ENCODE measurements around the gene THRA.

- no peak for TF ChIP-seq CTCF (IDR thresholded peaks at IDR 0.05; ENCODE audit: extremely low read depth in 1 of 2, insufficient read depth in 1 of 2, low read depth in 1 of 2, low read length in 2 of 2)
- no peak for TF ChIP-seq MAX (IDR thresholded peaks at IDR 0.05; ENCODE audit: insufficient read depth, insufficient read length)
- no peak for TF ChIP-seq EZH2 (IDR thresholded peaks at IDR 0.05; ENCODE audit: borderline replicate concordance, low read depth, low read length, severe bottlenecking)
- peak; percentile 42 for TF ChIP-seq POLR2A (IDR thresholded peaks at IDR 0.05; ENCODE audit: low read depth, low read length)
- no peak for TF ChIP-seq POLR2AphosphoS5 (IDR thresholded peaks at IDR 0.05; ENCODE audit: insufficient read depth, low read depth, low read length)
Measured at GRCh38 chr17:40123811-40124114, 61.0 kb downstream of the THRA start.

Measured in endothelial cell of umbilical vein (primary cell).